ENCODE measurements around the gene FOXF2.

- no peak for TF ChIP-seq CTCF (conservative IDR thresholded peaks at IDR 0.05; ENCODE audit: low read length)
- TF ChIP-seq EZH2phosphoT487 (IDR thresholded peaks at IDR 0.05; ENCODE audit: borderline replicate concordance) = no peak
These were observed 4.0 kb upstream of the FOXF2 start for GRCh38 chr6:1385129-1386037.
